ENCODE results near the gene FBL. TPM values are rescaled to one million over a fixed set of nuclear protein-coding genes. Genes with fewer than 3 reads are reported as not detected.

FBL gene
- polyA plus RNA-seq, 2 of the 4 experiments (the other 2 are of a cell fraction): 716 to 1,141 TPM

GRCh38 chr19:39842693-39843435, 3.3 kb downstream of the FBL start:
- no peak for ATAC-seq
- ChIA-PET CTCF (interaction anchor here (0.7 to 11.1 kb wide), 43 partner anchors 9 to 463 kb away, joined by 3 to 137 read pairs (median 8); partner anchors contain the start of genes DYRK1B, EID2B, PSMC4 and ZNF546), POLR2A (interaction anchor here (1.1 to 6.4 kb wide), 3 partner anchors 9 to 128 kb away, joined by 5 to 97 read pairs (median 10); partner anchors contain the start of genes DYRK1B and PSMC4)
- H3K4me1 ChIP-seq: peaks cover 36% of the 10 kb centered on the region
- no peak overlapping the region for H3K4me3 ChIP-seq
- peak; percentile 46 for FAIRE-seq
- 0 out of 6 replicates have a peak overlapping the region, but pooled peaks of 1 of the 2 experiments have one; percentile 1 for H3K27ac ChIP-seq
- TF ChIP-seq HDAC2 (IDR thresholded peaks at IDR 0.05): no peak
- TF ChIP-seq TP53 (CRISPR knock-in tag; IDR thresholded peaks at IDR 0.05): 0 out of 2 replicates have a peak, but pooled peaks have one; percentile 32
- TF ChIP-seq BHLHE40 (IDR thresholded peaks at IDR 0.05; ENCODE audit: low read depth, low read length): no peak
- TF ChIP-seq CEBPB (IDR thresholded peaks at IDR 0.05): no peak
- TF ChIP-seq HES2 (IDR thresholded peaks at IDR 0.05): no peak
- TF ChIP-seq ZC3H11A (IDR thresholded peaks at IDR 0.05): no peak
- WGBS (ENCODE audit: missing lambda C conversion rate): 92% methylated on average over 7 of the region's 7 CpGs
- DNase-seq (ENCODE audit: low read depth in 1 of 2, low spot score in 1 of 2): no peak
- no peaks in the 10 kb centered on the region for H3K9me3 ChIP-seq
- H3K4me2 ChIP-seq: peak overlapping the region; percentile 12

- WGBS (ENCODE audit: missing lambda C conversion rate): 91% methylated on average over 4 of the region's 4 CpGs
- Histone ChIP-seq H3K27ac (no peak overlapping the region), H3K9me3 (no peaks in the 10 kb centered on the region), H3K4me1 (peaks cover 29% of the 10 kb centered on the region), H3K4me2 (no peak overlapping the region), H3K4me3 (no peak overlapping the region)
- ATAC-seq (no peak), FAIRE-seq (no peak), DNase-seq (ENCODE audit: low read depth in 1 of 2, low spot score in 1 of 2) (no peak)
- POLR2A ChIA-PET: no interaction called here
- CTCF ChIA-PET: interaction anchor here (1.3 to 11.1 kb wide), 12 partner anchors 12 to 302 kb away, joined by 3 to 137 read pairs (median 44); partner anchors contain the start of gene PSMC4
- TF ChIP-seq FOSB (CRISPR knock-in tag; IDR thresholded peaks at IDR 0.05) (no peak), CTCF (IDR thresholded peaks at IDR 0.05) (no peak), FOXS1 (CRISPR knock-in tag; IDR thresholded peaks at IDR 0.05) (no peak), HDAC2 (IDR thresholded peaks at IDR 0.05) (no peak), EP300 (IDR thresholded peaks at IDR 0.05) (no peak), EHMT2 (IDR thresholded peaks at IDR 0.05; ENCODE audit: low read depth) (no peak), HOXA7 (CRISPR knock-in tag; IDR thresholded peaks at IDR 0.05) (no peak), SREBF2 (IDR thresholded peaks at IDR 0.05) (no peak), HOXB5 (CRISPR knock-in tag; IDR thresholded peaks at IDR 0.05) (no peak), MAFK (IDR thresholded peaks at IDR 0.05; ENCODE audit: partially characterized antibody) (no peak), SMC3 (IDR thresholded peaks at IDR 0.05) (no peak), E2F6 (IDR thresholded peaks at IDR 0.05; ENCODE audit: borderline replicate concordance, low read depth) (no peak), NFE2L2 (conservative IDR thresholded peaks at IDR 0.05; ENCODE audit: low read length) (no peak), RCOR1 (IDR thresholded peaks at IDR 0.05; ENCODE audit: low read depth, low read length) (no peak), USF2 (IDR thresholded peaks at IDR 0.05) (no peak), EHF (CRISPR knock-in tag; IDR thresholded peaks at IDR 0.05) (no peak), GATA3 (IDR thresholded peaks at IDR 0.05; ENCODE audit: borderline replicate concordance) (no peak), CEBPB (IDR thresholded peaks at IDR 0.05) (no peak), RFX5 (IDR thresholded peaks at IDR 0.05) (no peak)
- TF ChIP-seq, protein P1, sequence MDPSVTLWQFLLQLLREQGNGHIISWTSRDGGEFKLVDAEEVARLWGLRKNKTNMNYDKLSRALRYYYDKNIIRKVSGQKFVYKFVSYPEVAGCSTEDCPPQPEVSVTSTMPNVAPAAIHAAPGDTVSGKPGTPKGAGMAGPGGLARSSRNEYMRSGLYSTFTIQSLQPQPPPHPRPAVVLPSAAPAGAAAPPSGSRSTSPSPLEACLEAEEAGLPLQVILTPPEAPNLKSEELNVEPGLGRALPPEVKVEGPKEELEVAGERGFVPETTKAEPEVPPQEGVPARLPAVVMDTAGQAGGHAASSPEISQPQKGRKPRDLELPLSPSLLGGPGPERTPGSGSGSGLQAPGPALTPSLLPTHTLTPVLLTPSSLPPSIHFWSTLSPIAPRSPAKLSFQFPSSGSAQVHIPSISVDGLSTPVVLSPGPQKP (IDR thresholded peaks at IDR 0.05; ENCODE audit: low read depth, low read length): no peak
Observed at GRCh38 chr19:39841041-39841440, 5.1 kb downstream of the FBL start.

Data from A549 (cell line).